Subcutaneous adipose tissue (tissue), 4 donors: Measurements from ENCODE around the gene TM9SF1. TPM values are rescaled to one million over a fixed set of nuclear protein-coding genes. Genes with fewer than 3 reads are reported as not detected.

Source experiments
- CTCF ChIP-seq: fragments of 450-650 bp; IDR thresholded peaks from one replicate; pipeline ENCODE4 v1.5.1; 2016; ENCODE audit warnings: low read depth, mild to moderate bottlenecking, control low read depth, antibody characterized with exemption, moderate library complexity
- total RNA-seq, 4 donors: library from RNA; depleted of rRNA; stranded (reverse); fragments of >200 nt; gene quantifications; one replicate each; pipeline ENCODE4 v1.1.0, GENCODE V29; 2016

The TM9SF1 gene
- total RNA-seq, 4 donors from 2014 or later, result 36.7 to 46.6 (median 41.5) TPM

- TF ChIP-seq CTCF, result no peak
Observed at GRCh38 chr14:24194873-24195185, 412 bp downstream of the TM9SF1 start.

DNA sequence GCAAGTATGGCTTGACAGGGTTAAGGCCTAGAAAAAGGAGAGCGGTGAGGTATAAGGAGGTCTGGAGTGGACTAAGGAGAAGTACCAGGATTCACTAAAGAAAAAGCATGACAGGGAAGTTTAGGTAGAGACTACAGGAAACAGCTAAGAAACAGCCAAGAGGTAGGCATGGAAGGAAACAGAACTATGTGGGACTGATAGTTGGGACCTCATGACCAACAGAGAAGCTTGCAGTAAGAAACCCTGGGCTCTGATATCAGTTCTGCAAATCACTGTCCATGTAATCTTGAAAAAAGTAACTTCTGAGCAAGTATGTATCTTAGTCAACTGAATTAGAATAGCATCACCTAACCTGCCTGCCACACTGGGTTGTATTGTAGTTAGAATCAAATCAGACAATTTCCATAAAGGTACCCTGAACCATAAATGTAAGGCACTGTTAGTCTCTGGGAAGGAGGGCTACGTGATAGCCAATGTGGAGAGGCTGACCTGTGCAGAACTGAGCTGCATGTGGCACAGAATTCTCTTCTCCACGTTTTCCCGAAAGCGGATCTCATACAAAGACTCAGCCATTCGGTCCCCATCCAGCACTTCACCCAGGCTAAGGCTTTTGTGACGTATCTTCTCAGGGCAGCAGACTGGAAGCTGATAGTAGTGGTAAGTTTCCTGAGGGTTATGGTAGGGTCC is 912 bp downstream of the TM9SF1 start:
- TF ChIP-seq CTCF, result no peak

DNA sequence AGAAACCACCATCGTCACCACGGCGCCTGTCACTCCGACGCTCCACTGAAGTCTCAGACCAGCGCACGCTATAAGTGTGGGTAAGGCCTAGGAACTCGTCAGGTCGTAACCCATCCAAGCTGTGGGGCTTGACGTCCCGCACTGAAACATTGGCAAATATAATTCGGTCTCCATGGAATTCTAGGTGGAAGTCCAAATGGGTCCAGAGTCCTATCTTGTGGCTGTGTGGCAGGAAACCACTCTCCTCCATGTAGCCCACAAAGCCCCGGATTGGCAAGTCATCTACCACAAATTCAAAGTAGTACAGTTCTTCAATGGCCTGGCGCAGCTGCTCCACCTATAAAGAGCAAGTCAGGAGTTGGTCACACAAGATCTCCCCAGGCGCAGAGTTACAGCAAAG is 2.3 kb downstream of the TM9SF1 start:
- no peak for TF ChIP-seq CTCF

GRCh38 chr14:24190416-24190815 is 4.8 kb downstream of the TM9SF1 start:
- no peak for TF ChIP-seq CTCF

- no peak for TF ChIP-seq CTCF
Observed at GRCh38 chr14:24189460-24189859, 5.8 kb downstream of the TM9SF1 start.

DNA sequence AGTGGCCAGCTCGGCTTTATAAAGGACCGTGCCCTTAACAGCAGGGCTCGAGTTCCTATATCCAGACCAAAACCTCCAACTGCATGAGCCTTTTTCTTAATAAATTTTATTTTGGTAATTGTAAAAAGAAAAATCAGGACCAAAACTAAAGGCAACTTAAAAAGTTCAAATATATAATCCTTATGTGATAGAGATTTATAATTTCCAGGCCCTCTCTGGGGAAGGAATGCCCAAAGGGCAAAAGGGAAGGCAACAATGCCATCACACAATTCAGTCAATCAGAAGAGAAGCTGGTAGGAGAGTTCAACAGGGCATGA is 6.2 kb downstream of the TM9SF1 start:
- TF ChIP-seq CTCF, result no peak

GRCh38 chr14:24188251-24189058 is 6.8 kb downstream of the TM9SF1 start, which contains the start of gene IPO4:
Gene IPO4 (minus strand): TSS chr14:24188816. CDS start chr14:24188787, 29 bp downstream.
- no peak for TF ChIP-seq CTCF
